HS-5 (cell line): ENCODE data around the gene TOR4A.

ENCODE experiments used
- DNase-seq: peaks from one replicate; pipeline ENCODE4 v3.0.0-alpha.2; 2012; ENCODE audit warnings: low read depth

The TOR4A gene

GRCh38 chr9:137295238-137295811, 17.8 kb downstream of the TOR4A start:
- no peak for DNase-seq

GRCh38 chr9:137295849-137296669, 18.5 kb downstream of the TOR4A start:
- no peak for DNase-seq

- DNase-seq = no peak
These were observed 19.4 kb downstream of the TOR4A start for GRCh38 chr9:137296670-137297664.

DNA sequence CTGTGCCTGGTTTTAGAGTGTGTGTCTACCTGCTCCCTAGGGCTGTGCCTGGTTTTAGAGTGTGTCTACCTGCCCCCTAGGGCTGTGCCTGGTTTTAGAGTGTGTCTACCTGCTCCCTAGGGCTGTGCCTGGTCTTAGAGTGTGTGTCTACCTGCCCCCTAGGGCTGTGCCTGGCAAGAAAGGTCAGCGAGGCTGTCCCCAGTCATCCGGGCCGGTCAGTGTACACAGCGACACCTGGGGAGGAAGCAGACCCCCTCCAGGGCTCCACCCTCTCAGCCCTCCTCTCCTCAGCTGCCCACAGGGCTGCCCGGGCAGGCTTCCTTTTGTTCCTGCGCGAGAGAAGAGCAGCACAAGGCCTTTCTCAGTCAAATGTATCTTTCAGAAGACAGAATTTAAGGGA, 20.4 kb downstream of the TOR4A start:
- no peak for DNase-seq

DNA sequence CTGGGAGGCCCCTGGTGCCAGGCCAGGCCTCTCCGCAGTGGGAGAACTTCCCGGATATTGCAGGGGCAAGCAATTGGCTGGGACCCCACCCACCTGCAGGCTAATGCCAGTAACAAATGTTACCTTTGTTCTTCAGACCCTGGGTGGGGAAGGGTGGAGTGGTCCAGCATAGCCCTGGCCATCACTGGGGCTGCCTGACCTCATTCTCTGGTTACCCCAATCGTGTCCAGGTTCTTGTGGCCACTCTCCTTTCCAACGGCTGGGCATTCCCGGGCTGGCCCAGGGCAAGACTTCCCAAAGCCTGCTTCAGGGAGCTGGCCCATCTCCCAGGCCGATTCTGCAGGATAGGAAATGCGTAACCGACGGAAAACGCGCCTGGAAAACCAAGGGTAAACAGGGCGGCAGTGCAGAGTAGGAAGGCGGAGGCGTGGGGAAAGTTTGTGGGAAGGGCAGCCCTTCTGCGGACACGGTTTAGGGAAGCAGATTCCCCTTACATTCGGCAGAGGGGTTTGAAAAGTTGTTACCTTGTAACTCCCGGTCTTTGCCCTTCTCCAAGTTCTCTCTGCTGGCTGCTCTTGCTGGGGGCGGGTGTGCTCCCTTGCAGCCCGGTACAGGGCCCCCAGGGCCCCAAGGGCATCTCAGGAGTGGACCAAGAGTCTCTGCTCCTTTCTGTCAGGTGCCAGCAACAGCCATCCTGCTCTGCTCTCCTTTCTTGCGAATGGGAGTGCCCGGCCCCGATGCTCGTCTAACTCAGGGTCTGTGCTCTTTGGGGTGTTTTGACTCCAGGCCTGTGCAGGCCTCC, 21.1 kb downstream of the TOR4A start:
- DNase-seq = no peak

- DNase-seq = no peak
These were observed 21.7 kb downstream of the TOR4A start for GRCh38 chr9:137299203-137299565.

DNA sequence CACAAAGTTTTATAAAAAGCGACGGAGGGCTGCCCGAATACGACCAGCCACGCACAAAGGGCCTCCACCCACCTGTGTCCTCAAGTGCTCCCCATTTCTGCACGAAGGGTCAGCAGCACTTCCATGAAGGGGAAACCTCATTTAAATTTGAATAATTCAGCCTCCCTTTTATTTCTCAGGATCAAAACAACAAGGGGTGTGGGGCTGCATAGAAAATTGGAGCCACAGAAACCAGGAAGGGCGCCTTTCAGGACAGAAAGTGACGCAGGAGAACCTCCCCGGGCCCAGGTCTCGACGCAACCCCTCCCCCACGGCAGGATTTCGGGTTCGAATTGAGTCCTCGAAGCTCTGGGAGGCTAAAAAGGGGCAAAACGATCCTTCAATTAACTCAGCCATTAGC, 22.4 kb downstream of the TOR4A start:
- no peak for DNase-seq

GRCh38 chr9:137300567-137301080, 23.1 kb downstream of the TOR4A start:
- no peak for DNase-seq

- no peak for DNase-seq
These were observed 23.8 kb downstream of the TOR4A start for GRCh38 chr9:137301081-137301947.

DNA sequence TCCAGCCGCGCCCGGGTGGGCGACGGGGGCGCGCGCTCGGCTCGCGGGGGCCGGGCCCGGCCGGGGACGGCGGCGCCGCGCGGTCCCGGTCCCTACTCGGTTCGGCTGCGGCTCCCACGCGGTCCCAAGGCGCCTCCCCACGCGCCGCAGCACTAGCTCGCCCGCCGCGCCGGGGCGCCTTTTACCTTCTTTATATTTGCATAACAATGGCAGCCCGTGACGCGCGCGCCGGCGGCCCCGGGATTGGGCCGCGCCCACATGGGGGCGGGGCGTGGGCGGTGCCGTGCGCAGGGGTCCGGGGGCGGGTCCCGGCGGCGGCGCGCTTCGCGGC, 24.6 kb downstream of the TOR4A start, which contains the start of gene NRARP:
TSS of gene NRARP (minus strand) at position 154 of the 331 bp plus-strand sequence. CDS start 343 bp downstream, outside the sequence.
- DNase-seq = no peak

DNA sequence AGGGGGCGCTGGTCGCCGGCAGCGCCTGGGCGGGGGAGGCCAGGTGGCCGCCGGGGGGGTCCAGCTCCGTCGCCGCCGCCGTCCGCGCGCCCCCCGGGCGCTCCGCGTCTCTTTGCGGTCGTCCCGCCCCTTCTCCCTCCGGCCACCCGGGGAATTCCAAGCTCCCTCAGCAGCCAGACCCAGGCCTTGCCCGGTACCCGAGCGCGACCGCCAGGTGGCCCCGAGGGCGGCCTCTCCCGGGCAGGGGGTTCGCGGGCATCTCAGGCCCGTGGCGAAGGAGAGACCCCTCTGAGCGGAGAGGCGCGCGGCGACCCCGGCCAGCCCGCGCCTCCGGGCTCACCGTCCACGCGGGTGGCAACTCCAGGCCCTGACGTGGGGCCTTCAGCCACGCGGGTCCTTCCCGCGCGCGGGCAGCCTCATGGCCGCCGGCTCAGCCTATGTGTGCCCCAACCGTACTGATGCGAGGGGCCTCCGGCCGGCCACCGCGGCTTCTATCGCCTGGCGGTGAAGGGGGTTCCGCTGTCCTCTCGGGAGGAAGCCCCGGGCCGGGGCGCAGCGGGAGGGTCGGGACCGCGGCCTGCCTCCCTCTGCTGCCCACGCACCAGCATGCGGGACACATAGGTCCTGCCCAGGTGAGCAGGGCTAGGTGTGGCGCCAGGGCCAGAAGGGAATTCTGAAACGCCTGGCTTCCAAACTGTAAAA, 25.1 kb downstream of the TOR4A start:
- no peak for DNase-seq

DNA sequence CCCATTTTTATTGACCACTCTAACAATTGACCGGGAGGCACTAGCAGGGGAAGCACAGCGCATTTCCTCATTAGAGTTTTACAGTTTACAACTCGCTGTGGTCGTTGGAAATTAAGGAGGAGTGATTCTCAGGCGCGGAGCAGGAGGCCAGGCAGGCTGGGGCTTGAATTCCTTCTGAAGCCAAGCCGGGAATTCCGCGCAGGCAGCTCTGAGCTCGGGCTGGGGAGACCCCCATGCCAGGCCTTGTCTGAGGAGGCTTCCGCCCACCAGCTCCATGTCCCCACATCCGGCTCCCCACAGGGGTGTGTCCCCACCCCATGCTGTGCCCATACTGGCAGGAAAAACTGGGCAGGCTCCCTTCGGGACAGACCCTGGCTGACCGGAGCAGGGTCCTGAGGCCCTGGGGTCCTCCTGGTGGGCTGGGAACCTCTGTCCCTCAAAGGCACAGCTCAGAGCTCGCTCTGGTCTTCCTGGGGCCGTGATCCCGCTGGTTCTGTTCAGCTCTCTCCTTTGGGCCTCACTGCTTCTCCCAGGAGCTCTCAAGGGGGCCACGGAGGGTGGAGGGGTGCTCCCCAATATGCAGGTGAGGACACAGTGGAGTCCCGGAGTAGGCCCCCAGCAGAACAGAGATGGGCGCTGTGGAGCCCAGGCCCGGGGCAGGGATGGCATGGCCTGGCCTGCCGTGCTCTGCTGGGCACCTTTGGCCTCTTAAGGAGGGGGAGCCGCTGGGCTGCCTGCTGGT, 25.8 kb downstream of the TOR4A start:
- no peak for DNase-seq

DNA sequence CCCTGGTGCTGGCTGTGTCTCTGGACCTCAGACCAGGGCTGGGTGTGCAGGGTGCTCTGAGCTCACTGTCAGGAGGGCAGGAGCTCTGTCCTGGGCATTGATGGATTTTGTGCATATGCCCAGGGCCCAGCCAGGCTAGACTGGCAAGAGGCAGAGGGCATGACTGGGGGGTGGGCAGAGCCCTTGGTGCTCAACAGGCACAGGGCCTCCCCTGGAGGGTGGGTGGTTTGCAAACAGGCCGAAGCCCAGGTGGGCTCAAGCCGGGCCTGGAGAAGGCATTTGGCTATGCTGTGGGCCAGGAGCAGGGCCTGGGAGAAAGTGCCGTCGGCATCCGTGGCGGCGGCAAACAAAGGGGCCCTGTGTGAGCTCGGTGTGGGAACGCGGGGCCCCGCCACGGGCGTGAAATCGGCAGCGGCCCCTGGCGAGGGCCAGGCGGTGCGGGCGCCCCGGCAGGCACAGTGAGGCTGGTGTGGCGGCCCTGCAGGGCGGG, 26.4 kb downstream of the TOR4A start:
- no peak for DNase-seq

- no peak for DNase-seq
These were observed 27.0 kb downstream of the TOR4A start for GRCh38 chr9:137304383-137305059.

DNA sequence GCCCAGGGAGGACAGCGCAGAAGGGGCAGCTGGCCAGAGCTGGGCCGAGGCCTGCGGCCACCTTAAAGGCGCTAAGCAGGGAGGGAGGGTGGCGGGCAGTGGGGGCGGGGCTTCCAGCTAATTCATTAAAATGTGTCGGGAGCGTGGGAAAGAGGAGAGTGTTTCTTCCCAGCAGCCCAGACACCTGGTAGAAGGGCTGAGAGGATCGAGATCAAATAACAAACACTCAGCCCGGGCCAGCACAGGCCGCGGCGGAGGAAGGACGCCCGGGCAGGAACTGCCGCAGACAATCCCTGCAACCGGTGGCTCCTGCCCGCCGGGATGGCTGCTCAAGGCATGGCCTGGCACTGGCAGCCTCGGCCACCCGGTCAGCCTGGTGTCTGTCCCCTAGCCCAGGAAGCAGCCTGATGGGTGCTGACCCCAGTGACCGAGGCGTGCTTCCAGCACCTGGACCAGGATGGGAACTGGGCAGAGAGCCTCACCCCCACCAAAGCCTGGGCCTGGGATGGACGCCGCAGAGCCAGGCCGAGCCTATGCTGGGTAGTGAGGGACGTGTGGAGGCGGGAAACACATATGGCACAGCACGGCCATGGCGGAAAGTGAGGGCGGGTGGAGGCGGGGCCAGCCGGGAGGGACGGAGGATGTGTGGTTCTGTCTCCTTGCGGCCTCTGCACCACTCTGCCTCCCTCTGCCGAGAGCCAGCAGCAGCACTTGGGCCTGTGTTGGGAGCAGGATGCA, 27.7 kb downstream of the TOR4A start:
- no peak for DNase-seq

DNA sequence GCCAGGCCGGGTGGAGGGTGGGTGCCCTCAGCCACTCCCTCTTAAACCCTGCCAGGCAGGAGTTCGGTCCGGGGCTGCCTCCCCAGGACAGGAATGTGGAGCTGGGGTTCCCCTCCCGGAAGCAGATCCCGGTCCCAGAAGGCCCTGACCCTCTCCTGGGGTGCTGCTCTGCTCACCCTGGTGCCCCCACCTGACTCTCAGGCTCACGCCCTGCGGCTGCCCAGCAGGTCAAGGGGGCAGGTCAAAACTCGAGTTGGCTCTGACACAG, 28.2 kb downstream of the TOR4A start:
- DNase-seq = no peak

DNA sequence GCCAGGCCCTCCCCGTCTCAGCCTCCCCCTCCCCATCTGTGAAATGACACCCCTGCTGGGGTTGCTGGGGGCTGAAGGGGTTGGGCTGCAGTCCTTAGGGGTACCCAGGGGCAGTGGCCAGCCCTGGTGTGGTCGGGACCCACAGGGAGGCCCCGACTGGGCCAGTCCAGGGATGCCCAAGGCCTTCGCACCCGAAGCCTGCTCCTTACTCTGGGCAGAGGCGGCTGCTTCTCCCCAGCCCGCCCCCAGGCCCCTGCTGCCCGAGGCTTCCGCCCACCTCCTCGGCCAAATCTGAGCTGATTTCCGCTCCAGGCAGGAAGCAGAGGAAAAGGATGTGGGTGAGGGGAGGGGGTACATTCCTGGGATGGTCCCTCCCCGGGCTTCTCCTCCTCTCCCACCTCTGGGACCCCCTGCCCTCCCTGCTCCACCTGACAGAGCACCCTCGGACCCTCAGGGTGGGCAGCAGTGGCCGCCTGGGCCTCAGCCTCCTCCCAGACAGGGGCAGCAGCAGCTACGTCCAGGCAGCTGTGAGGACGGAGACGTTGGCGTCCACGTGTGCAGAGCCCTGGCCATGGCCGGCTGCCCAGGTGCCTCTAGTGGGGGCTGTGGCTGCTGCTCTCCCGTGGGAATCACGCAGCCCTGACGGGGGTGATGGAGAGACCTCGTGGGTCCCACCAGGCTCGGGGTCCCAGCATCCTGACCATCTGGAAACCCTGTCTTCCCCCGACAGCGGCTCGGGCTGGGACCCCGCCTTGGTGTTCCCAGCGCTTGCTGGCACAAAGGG, 28.7 kb downstream of the TOR4A start:
- DNase-seq = no peak
